ENCODE measurements around the gene TEX35.

Gene TEX35

DNA sequence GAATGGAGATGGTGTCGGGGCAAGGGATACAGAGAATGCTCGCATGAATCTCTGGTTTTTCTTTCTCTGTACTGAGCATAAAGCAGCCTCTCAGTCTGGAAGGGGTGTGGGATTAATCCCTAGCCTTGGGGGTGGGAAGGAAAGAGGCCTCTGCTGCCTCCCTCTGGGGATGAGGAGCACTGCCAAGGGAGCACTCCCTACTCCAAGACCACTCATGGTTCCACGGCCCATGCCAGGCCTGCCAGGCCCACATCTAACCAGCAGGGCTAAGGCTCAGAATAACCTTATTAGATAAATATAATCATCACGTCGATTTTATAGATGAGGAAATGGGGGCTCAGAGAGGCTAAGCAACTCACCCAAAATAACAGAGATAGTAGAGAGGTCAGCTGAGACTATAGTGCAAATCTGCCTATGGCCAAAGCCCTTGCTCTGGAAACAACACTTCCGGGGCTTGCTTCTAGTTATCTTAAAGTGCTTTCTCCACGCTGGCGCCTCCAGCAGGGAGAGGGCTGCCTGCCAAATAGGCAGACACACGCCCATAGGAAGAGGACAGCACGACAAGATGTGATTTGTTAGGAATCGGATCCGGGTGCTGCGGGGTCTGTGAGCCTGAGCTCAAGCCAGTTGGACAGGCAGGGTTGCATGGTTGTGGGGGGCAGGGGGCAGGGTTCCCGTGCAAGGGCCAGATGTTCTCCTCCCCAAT is 522 bp downstream of the TEX35 start:
- DNase-seq: no peak
- Histone ChIP-seq H3F3A (ENCODE audit: insufficient read depth, low read length) (no peaks in the 10 kb centered on the region), H2AFZ (ENCODE audit: low read length) (no peak overlapping the region), H3K27ac (ENCODE audit: low read length) (no peak overlapping the region), H3K4me2 (ENCODE audit: low read depth, low read length) (no peak overlapping the region), H3K9ac (ENCODE audit: low read length) (no peak overlapping the region), H4K20me1 (ENCODE audit: insufficient read depth, low read length) (no peaks in the 10 kb centered on the region), H3K9me2 (replicated peaks; ENCODE audit: insufficient read depth, low read length) (no peaks in the 10 kb centered on the region), H3K9me3 (replicated peaks; ENCODE audit: insufficient read depth, low read length) (no peaks in the 10 kb centered on the region), H3K79me2 (ENCODE audit: low read length) (no peaks in the 10 kb centered on the region), H3K36me3 (replicated peaks; ENCODE audit: insufficient read depth, low read length) (no peaks in the 10 kb centered on the region), H3K4me1 (ENCODE audit: low read length) (no peaks in the 10 kb centered on the region), H3K4me3 (ENCODE audit: low read length) (no peak overlapping the region), H3K27me3 (replicated peaks; ENCODE audit: insufficient read depth, low read length) (no peaks in the 10 kb centered on the region)
- TF ChIP-seq EZH2 (optimal IDR thresholded peaks at IDR 0.05; ENCODE audit: low read depth, low read length): no peak
- TF ChIP-seq, protein P1, sequence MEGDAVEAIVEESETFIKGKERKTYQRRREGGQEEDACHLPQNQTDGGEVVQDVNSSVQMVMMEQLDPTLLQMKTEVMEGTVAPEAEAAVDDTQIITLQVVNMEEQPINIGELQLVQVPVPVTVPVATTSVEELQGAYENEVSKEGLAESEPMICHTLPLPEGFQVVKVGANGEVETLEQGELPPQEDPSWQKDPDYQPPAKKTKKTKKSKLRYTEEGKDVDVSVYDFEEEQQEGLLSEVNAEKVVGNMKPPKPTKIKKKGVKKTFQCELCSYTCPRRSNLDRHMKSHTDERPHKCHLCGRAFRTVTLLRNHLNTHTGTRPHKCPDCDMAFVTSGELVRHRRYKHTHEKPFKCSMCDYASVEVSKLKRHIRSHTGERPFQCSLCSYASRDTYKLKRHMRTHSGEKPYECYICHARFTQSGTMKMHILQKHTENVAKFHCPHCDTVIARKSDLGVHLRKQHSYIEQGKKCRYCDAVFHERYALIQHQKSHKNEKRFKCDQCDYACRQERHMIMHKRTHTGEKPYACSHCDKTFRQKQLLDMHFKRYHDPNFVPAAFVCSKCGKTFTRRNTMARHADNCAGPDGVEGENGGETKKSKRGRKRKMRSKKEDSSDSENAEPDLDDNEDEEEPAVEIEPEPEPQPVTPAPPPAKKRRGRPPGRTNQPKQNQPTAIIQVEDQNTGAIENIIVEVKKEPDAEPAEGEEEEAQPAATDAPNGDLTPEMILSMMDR (IDR thresholded peaks at IDR 0.05; ENCODE audit: low read length): no peak
- TF ChIP-seq EZH2phosphoT487 (IDR thresholded peaks at IDR 0.05; ENCODE audit: low read length): no peak

DNA sequence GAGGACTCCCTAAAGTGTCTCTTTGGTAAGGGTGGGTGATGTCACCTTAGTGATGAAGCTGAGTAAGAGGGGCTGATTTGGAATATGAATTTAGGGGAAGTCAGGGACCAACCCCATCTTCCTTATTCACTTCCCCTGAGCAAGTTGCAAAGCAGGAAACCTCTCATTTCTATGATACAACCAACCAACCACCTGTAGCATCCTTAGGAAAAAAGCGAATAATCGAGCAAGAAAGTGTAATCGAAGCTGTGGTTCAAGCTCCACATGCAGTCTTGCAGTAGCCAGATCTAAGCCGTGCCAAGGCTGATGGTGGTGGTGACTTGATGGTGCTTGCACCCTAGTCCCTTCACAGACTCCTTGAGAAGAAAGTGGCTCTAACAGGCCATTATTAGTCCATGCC is 3.2 kb downstream of the TEX35 start:
- DNase-seq: no peak
- no peaks in the 10 kb centered on the region for H3F3A ChIP-seq (ENCODE audit: insufficient read depth, low read length)
- no peak overlapping the region for H3K9ac ChIP-seq (ENCODE audit: low read length)
- TF ChIP-seq EZH2 (optimal IDR thresholded peaks at IDR 0.05; ENCODE audit: low read depth, low read length) (no peak), EZH2phosphoT487 (IDR thresholded peaks at IDR 0.05; ENCODE audit: low read length) (no peak)
- TF ChIP-seq, protein P1 (IDR thresholded peaks at IDR 0.05; ENCODE audit: low read length): no peak
- no peaks in the 10 kb centered on the region for H3K36me3 ChIP-seq (replicated peaks; ENCODE audit: insufficient read depth, low read length)
- no peaks in the 10 kb centered on the region for H4K20me1 ChIP-seq (ENCODE audit: insufficient read depth, low read length)
- H2AFZ ChIP-seq (ENCODE audit: low read length): no peak overlapping the region
- no peaks in the 10 kb centered on the region for H3K27me3 ChIP-seq (replicated peaks; ENCODE audit: insufficient read depth, low read length)
- H3K4me1 ChIP-seq (ENCODE audit: low read length): no peaks in the 10 kb centered on the region
- no peaks in the 10 kb centered on the region for H3K9me3 ChIP-seq (replicated peaks; ENCODE audit: insufficient read depth, low read length)
- no peaks in the 10 kb centered on the region for H3K9me2 ChIP-seq (replicated peaks; ENCODE audit: insufficient read depth, low read length)
- H3K4me2 ChIP-seq (ENCODE audit: low read depth, low read length): no peak overlapping the region
- no peaks in the 10 kb centered on the region for H3K79me2 ChIP-seq (ENCODE audit: low read length)
- no peak overlapping the region for H3K27ac ChIP-seq (ENCODE audit: low read length)
- no peak overlapping the region for H3K4me3 ChIP-seq (ENCODE audit: low read length)

DNA sequence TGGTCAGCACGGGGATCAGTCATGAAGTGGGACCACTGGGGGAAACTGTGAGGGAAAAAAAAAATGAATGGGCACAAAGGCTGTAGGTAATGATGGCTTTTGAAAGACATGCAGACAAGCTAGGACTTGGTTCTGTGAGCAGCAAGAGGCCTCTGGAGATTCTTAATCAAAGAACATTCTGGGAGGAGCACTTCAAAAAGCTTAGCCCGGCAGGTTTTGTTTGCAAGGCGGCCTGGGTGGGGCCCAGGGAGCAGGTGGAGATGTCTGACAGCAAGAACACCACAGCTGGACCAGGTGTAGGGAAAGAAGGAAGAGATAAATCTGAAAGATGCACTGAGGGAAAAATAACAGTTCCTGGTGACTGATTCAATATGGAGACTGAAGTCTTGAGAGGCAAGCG is 6.0 kb downstream of the TEX35 start:
- TF ChIP-seq, protein P1 (IDR thresholded peaks at IDR 0.05; ENCODE audit: low read length): no peak
- TF ChIP-seq EZH2phosphoT487 (IDR thresholded peaks at IDR 0.05; ENCODE audit: low read length) (no peak), EZH2 (optimal IDR thresholded peaks at IDR 0.05; ENCODE audit: low read depth, low read length) (no peak)
- DNase-seq: no peak
- H3K4me3 ChIP-seq (ENCODE audit: low read length): no peak overlapping the region
- no peak overlapping the region for H3K9ac ChIP-seq (ENCODE audit: low read length)
- no peaks in the 10 kb centered on the region for H3K9me3 ChIP-seq (replicated peaks; ENCODE audit: insufficient read depth, low read length)
- H2AFZ ChIP-seq (ENCODE audit: low read length): no peak overlapping the region
- no peaks in the 10 kb centered on the region for H4K20me1 ChIP-seq (ENCODE audit: insufficient read depth, low read length)
- H3K36me3 ChIP-seq (replicated peaks; ENCODE audit: insufficient read depth, low read length): no peaks in the 10 kb centered on the region
- no peaks in the 10 kb centered on the region for H3K4me1 ChIP-seq (ENCODE audit: low read length)
- no peak overlapping the region for H3K4me2 ChIP-seq (ENCODE audit: low read depth, low read length)
- no peaks in the 10 kb centered on the region for H3K79me2 ChIP-seq (ENCODE audit: low read length)
- no peaks in the 10 kb centered on the region for H3K27me3 ChIP-seq (replicated peaks; ENCODE audit: insufficient read depth, low read length)
- H3K9me2 ChIP-seq (replicated peaks; ENCODE audit: insufficient read depth, low read length): no peaks in the 10 kb centered on the region
- H3F3A ChIP-seq (ENCODE audit: insufficient read depth, low read length): no peaks in the 10 kb centered on the region
- H3K27ac ChIP-seq (ENCODE audit: low read length): no peak overlapping the region
